Measurements from ENCODE around the gene ST6GALNAC1.

The ST6GALNAC1 gene

DNA sequence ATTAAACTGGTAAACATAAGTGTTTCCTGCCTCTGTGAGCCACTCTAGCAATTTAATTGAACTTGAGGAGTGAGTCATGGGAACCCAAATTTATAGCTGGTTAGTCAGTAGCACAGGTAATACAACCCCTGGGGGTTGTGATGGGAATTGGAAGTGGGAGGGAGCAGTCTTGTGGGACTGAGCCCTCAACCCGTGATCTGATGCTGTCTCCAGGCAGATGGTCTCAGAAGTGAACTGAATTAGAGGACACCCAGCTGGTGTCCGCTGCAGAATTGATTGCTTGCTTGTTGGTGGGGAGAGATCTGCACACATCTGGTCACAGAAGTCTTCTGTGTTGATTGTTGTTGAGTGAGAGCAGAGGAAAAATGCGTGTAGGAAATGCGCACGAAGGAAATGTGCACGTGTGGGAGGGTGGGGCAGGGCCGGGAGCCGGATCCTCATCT is 50.2 kb downstream of the ST6GALNAC1 start:
- Histone ChIP-seq H3K27ac (ENCODE audit: low read depth, low read length, poor library complexity, severe bottlenecking) (no peak overlapping the region), H3K4me1 (ENCODE audit: insufficient read depth, low read length, severe bottlenecking) (no peaks in the 10 kb centered on the region), H3K4me2 (ENCODE audit: low read length) (no peak overlapping the region), H3K9ac (ENCODE audit: low read length) (no peak overlapping the region), H3K9me3 (ENCODE audit: low read length) (no peaks in the 10 kb centered on the region), H3K79me2 (ENCODE audit: insufficient read depth, low read length) (no peaks in the 10 kb centered on the region), H3K9me2 (ENCODE audit: low read depth, low read length) (no peaks in the 10 kb centered on the region), H3K27me3 (ENCODE audit: insufficient read depth, low read length) (no peaks in the 10 kb centered on the region; the same call in 1 of the 2 replicates), H3F3A (ENCODE audit: insufficient read depth, low read length) (no peaks in the 10 kb centered on the region), H4K20me1 (ENCODE audit: insufficient read depth, low read length) (no peaks in the 10 kb centered on the region), H3K4me3 (ENCODE audit: low read depth, low read length, poor library complexity, severe bottlenecking) (no peak overlapping the region), H2AFZ (ENCODE audit: low read length) (no peak overlapping the region), H3K36me3 (ENCODE audit: insufficient read depth, low read length) (no peaks in the 10 kb centered on the region)
- TF ChIP-seq EZH2 (IDR thresholded peaks at IDR 0.05; ENCODE audit: borderline replicate concordance, low read length): no peak
- TF ChIP-seq, protein P1, sequence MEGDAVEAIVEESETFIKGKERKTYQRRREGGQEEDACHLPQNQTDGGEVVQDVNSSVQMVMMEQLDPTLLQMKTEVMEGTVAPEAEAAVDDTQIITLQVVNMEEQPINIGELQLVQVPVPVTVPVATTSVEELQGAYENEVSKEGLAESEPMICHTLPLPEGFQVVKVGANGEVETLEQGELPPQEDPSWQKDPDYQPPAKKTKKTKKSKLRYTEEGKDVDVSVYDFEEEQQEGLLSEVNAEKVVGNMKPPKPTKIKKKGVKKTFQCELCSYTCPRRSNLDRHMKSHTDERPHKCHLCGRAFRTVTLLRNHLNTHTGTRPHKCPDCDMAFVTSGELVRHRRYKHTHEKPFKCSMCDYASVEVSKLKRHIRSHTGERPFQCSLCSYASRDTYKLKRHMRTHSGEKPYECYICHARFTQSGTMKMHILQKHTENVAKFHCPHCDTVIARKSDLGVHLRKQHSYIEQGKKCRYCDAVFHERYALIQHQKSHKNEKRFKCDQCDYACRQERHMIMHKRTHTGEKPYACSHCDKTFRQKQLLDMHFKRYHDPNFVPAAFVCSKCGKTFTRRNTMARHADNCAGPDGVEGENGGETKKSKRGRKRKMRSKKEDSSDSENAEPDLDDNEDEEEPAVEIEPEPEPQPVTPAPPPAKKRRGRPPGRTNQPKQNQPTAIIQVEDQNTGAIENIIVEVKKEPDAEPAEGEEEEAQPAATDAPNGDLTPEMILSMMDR (IDR thresholded peaks at IDR 0.05; ENCODE audit: low read length): no peak

DNA sequence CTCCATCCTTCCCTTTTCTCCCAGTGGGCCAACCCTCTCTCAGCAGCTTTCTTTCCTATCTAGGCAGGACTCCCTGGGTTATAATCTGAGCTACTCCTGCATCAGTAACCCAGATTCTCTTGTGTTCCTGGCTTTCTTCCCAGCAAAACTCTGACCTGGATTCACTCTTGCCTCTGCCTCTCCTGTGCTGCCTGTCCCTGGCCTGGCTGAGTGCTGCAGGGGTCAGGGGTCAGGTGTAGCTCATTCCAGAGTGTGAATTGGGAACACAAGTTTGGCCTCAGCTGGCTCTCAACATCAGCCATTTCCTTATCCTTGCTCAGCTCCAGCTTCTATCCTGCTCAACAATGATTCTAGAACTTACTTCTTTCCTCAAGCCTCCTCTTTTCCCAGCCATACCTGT is 55.4 kb downstream of the ST6GALNAC1 start:
- H3K27ac ChIP-seq (ENCODE audit: low read depth, low read length, poor library complexity, severe bottlenecking): no peak overlapping the region
- TF ChIP-seq EZH2 (IDR thresholded peaks at IDR 0.05; ENCODE audit: borderline replicate concordance, low read length): no peak
- TF ChIP-seq, protein P1 (IDR thresholded peaks at IDR 0.05; ENCODE audit: low read length): no peak
- H3K4me1 ChIP-seq (ENCODE audit: insufficient read depth, low read length, severe bottlenecking): no peaks in the 10 kb centered on the region
- no peak overlapping the region for H3K4me3 ChIP-seq (ENCODE audit: low read depth, low read length, poor library complexity, severe bottlenecking)
- H3F3A ChIP-seq (ENCODE audit: insufficient read depth, low read length): no peaks in the 10 kb centered on the region
- H3K9me2 ChIP-seq (ENCODE audit: low read depth, low read length): no peaks in the 10 kb centered on the region
- no peaks in the 10 kb centered on the region for H3K9me3 ChIP-seq (ENCODE audit: low read length)
- H3K36me3 ChIP-seq (ENCODE audit: insufficient read depth, low read length): no peaks in the 10 kb centered on the region; the same call in 1 of the 2 replicates
- H2AFZ ChIP-seq (ENCODE audit: low read length): no peak overlapping the region
- no peak overlapping the region for H3K9ac ChIP-seq (ENCODE audit: low read length)
- no peaks in the 10 kb centered on the region; the same call in 1 of the 2 replicates for H3K27me3 ChIP-seq (ENCODE audit: insufficient read depth, low read length)
- H3K4me2 ChIP-seq (ENCODE audit: low read length): no peak overlapping the region
- no peaks in the 10 kb centered on the region for H3K79me2 ChIP-seq (ENCODE audit: insufficient read depth, low read length)
- H4K20me1 ChIP-seq (ENCODE audit: insufficient read depth, low read length): no peaks in the 10 kb centered on the region

DNA sequence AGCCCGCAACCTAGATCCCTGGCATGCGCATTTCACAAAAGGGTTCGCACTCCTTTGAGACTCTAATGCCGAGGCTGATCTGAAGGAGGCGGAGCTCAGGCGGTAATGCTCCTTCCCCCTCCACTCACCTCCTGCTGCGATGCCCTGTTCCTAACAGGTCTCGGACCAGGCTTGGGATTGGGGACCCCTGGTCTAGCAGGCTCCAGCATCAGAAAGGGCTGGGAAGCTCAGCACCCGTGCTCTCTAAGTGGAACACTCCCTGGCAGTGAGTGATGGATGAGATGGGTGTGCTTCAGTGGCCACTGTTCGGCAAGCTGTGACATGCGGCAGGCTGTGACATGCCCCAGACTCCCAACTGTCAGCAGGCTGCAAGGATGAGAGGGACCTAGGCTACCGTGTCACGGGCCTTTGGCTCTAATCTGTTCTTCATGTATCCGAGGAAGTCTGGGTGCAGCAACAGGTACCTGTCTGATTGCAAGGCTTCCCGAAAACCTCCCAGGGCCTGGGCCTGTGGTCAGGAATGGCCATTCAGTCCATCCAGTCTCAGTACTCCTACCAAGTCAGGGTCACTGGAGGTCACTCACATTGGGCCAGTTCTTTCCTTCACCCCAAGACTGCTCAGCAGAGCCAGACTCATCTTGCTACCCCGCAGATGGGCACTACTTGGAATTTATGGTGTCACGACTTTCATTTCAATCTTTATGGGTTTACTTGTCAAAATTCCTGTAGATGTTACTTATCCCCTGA is 56.6 kb downstream of the ST6GALNAC1 start:
- no peaks in the 10 kb centered on the region for H3K9me2 ChIP-seq (ENCODE audit: low read depth, low read length)
- no peak overlapping the region for H3K4me3 ChIP-seq (ENCODE audit: low read depth, low read length, poor library complexity, severe bottlenecking)
- TF ChIP-seq, protein P1 (IDR thresholded peaks at IDR 0.05; ENCODE audit: low read length): no peak
- TF ChIP-seq EZH2 (IDR thresholded peaks at IDR 0.05; ENCODE audit: borderline replicate concordance, low read length): no peak
- no peaks in the 10 kb centered on the region for H3K9me3 ChIP-seq (ENCODE audit: low read length)
- H3K36me3 ChIP-seq (ENCODE audit: insufficient read depth, low read length): no peaks in the 10 kb centered on the region; the same call in 1 of the 2 replicates
- no peaks in the 10 kb centered on the region for H4K20me1 ChIP-seq (ENCODE audit: insufficient read depth, low read length)
- no peak overlapping the region for H2AFZ ChIP-seq (ENCODE audit: low read length)
- H3K4me2 ChIP-seq (ENCODE audit: low read length): no peak overlapping the region
- H3K27me3 ChIP-seq (ENCODE audit: insufficient read depth, low read length): no peaks in the 10 kb centered on the region; the same call in 1 of the 2 replicates
- H3K79me2 ChIP-seq (ENCODE audit: insufficient read depth, low read length): no peaks in the 10 kb centered on the region
- H3K9ac ChIP-seq (ENCODE audit: low read length): no peak overlapping the region
- no peaks in the 10 kb centered on the region for H3K4me1 ChIP-seq (ENCODE audit: insufficient read depth, low read length, severe bottlenecking)
- H3F3A ChIP-seq (ENCODE audit: insufficient read depth, low read length): no peaks in the 10 kb centered on the region
- no peak overlapping the region for H3K27ac ChIP-seq (ENCODE audit: low read depth, low read length, poor library complexity, severe bottlenecking)

Measured in OCI-LY1 (cell line).